ENCODE results near the gene ADRA2B. TPM values are rescaled to one million over a fixed set of nuclear protein-coding genes. Genes with fewer than 3 reads are reported as not detected.

ADRA2B gene
- total RNA-seq, 1 experiment from 2014 or later, result not detected

- BruUV-seq (replicated peaks), result no TSS peak
- Mint-ChIP-seq H3K4me1 (ENCODE audit: insufficient read depth, unreplicated experiment) (peaks cover 9% of the 10 kb centered on the region), H3K9me3 (ENCODE audit: unreplicated experiment) (no peaks in the 10 kb centered on the region), H3K27me3 (ENCODE audit: insufficient read depth, unreplicated experiment) (no peaks in the 10 kb centered on the region), H3K4me3 (ENCODE audit: unreplicated experiment) (no peak overlapping the region), H3K27ac (ENCODE audit: low read depth, unreplicated experiment) (no peak overlapping the region), H3K36me3 (ENCODE audit: insufficient read depth, unreplicated experiment) (no peaks in the 10 kb centered on the region)
- ChIA-PET CTCF (interaction anchor here (0.7 to 1.8 kb wide), 3 partner anchors 24 to 164 kb away, joined by 3 to 4 read pairs (median 3); partner anchors contain the start of gene ADRA2B), POLR2A (no interaction called here)
- no peak for DNase-seq (ENCODE audit: unreplicated experiment)
- no peak for TF ChIP-seq CTCF (IDR thresholded peaks at IDR 0.05; ENCODE audit: unreplicated experiment)
- intact Hi-C loops (cut with micrococcal nuclease), result no loop called here
Observed at GRCh38 chr2:96092951-96093350, 23.4 kb downstream of the ADRA2B start.

GRCh38 chr2:96092573-96092877 lies 23.8 kb downstream of the ADRA2B start:
- Mint-ChIP-seq H3K4me3 (ENCODE audit: unreplicated experiment) (no peak overlapping the region), H3K4me1 (ENCODE audit: insufficient read depth, unreplicated experiment) (peaks cover 9% of the 10 kb centered on the region), H3K27ac (ENCODE audit: low read depth, unreplicated experiment) (no peak overlapping the region), H3K36me3 (ENCODE audit: insufficient read depth, unreplicated experiment) (no peaks in the 10 kb centered on the region), H3K27me3 (ENCODE audit: insufficient read depth, unreplicated experiment) (no peaks in the 10 kb centered on the region), H3K9me3 (ENCODE audit: unreplicated experiment) (no peaks in the 10 kb centered on the region)
- ChIA-PET CTCF (interaction anchor here (0.7 to 1.8 kb wide), 4 partner anchors 24 to 857 kb away, joined by 3 to 4 read pairs (median 4); partner anchors contain the start of gene ADRA2B), POLR2A (interaction anchor here (0.6 kb wide), 1 partner anchor 29 kb away, joined by 4 read pairs; no protein-coding TSS in a partner anchor)
- intact Hi-C loops (cut with micrococcal nuclease), result no loop called here
- DNase-seq (ENCODE audit: unreplicated experiment), result no peak
- no peak for TF ChIP-seq CTCF (IDR thresholded peaks at IDR 0.05; ENCODE audit: unreplicated experiment)
- no TSS peak for BruUV-seq (replicated peaks)

- BruUV-seq (replicated peaks), result no TSS peak
- ChIA-PET CTCF (interaction anchor here (0.7 to 1.8 kb wide), 4 partner anchors 25 to 857 kb away, joined by 3 to 4 read pairs (median 4); partner anchors contain the start of gene ADRA2B), POLR2A (interaction anchor here (0.6 kb wide), 1 partner anchor 30 kb away, joined by 4 read pairs; no protein-coding TSS in a partner anchor)
- Mint-ChIP-seq H3K36me3 (ENCODE audit: insufficient read depth, unreplicated experiment) (no peaks in the 10 kb centered on the region), H3K4me3 (ENCODE audit: unreplicated experiment) (no peak overlapping the region), H3K27ac (ENCODE audit: low read depth, unreplicated experiment) (no peak overlapping the region), H3K9me3 (ENCODE audit: unreplicated experiment) (no peaks in the 10 kb centered on the region), H3K4me1 (ENCODE audit: insufficient read depth, unreplicated experiment) (peaks cover 9% of the 10 kb centered on the region), H3K27me3 (ENCODE audit: insufficient read depth, unreplicated experiment) (no peaks in the 10 kb centered on the region)
- no peak for DNase-seq (ENCODE audit: unreplicated experiment)
- intact Hi-C loops (cut with micrococcal nuclease), result no loop called here
- TF ChIP-seq CTCF (IDR thresholded peaks at IDR 0.05; ENCODE audit: unreplicated experiment), result no peak
Observed at GRCh38 chr2:96091711-96092572, 24.4 kb downstream of the ADRA2B start.

- Mint-ChIP-seq H3K9me3 (ENCODE audit: unreplicated experiment) (no peaks in the 10 kb centered on the region), H3K4me3 (ENCODE audit: unreplicated experiment) (no peak overlapping the region), H3K36me3 (ENCODE audit: insufficient read depth, unreplicated experiment) (no peaks in the 10 kb centered on the region), H3K4me1 (ENCODE audit: insufficient read depth, unreplicated experiment) (peaks cover 9% of the 10 kb centered on the region), H3K27me3 (ENCODE audit: insufficient read depth, unreplicated experiment) (no peaks in the 10 kb centered on the region), H3K27ac (ENCODE audit: low read depth, unreplicated experiment) (no peak overlapping the region)
- BruUV-seq (replicated peaks), result no TSS peak
- DNase-seq (ENCODE audit: unreplicated experiment), result no peak
- CTCF ChIA-PET, result no interaction called here
- POLR2A ChIA-PET, result no interaction called here
- intact Hi-C loops (cut with micrococcal nuclease), result no loop called here
- no peak for TF ChIP-seq CTCF (IDR thresholded peaks at IDR 0.05; ENCODE audit: unreplicated experiment)
Observed at GRCh38 chr2:96091141-96091710, 25.1 kb downstream of the ADRA2B start.

Data from MCF 10A (cell line).